Suprapubic skin (tissue), 4 donors: ENCODE results near the gene PIGK.

Experiments
- EP300 ChIP-seq: sonication (generic); formaldehyde crosslinking; IDR thresholded peaks from one replicate; pipeline ENCODE4 v1.6.1; 2017; ENCODE audit warnings: antibody characterized with exemption
- POLR2A ChIP-seq, 2 donors: fragments of 450-650 bp; IDR thresholded peaks; one replicate each; pipeline ENCODE4 v1.6.1; 2017; ENCODE audit warnings: antibody characterized with exemption in 2 of 2, mild to moderate bottlenecking in 2 of 2, moderate library complexity in 2 of 2
- POLR2AphosphoS5 ChIP-seq, 3 donors: sonication (generic); formaldehyde crosslinking; IDR thresholded peaks; one replicate each; pipeline ENCODE4 v1.6.1; 2017; ENCODE audit warnings: antibody characterized with exemption in 3 of 3
- TF ChIP-seq, protein P1 (sequence below), 2 donors: fragments of 200-600 bp in 1 of 2; fragments of 450-650 bp in 1 of 2; sonication (generic) in 1 of 2; IDR thresholded peaks; one replicate each; pipeline ENCODE4 v1.5.1; 2016 to 2019; ENCODE audit warnings: antibody characterized with exemption in 2 of 2, mild to moderate bottlenecking in 1 of 2, moderate library complexity in 1 of 2

GRCh38 chr1:77084457-77084856 is 134.8 kb downstream of the PIGK start:
- TF ChIP-seq, protein P1, sequence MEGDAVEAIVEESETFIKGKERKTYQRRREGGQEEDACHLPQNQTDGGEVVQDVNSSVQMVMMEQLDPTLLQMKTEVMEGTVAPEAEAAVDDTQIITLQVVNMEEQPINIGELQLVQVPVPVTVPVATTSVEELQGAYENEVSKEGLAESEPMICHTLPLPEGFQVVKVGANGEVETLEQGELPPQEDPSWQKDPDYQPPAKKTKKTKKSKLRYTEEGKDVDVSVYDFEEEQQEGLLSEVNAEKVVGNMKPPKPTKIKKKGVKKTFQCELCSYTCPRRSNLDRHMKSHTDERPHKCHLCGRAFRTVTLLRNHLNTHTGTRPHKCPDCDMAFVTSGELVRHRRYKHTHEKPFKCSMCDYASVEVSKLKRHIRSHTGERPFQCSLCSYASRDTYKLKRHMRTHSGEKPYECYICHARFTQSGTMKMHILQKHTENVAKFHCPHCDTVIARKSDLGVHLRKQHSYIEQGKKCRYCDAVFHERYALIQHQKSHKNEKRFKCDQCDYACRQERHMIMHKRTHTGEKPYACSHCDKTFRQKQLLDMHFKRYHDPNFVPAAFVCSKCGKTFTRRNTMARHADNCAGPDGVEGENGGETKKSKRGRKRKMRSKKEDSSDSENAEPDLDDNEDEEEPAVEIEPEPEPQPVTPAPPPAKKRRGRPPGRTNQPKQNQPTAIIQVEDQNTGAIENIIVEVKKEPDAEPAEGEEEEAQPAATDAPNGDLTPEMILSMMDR (IDR thresholded peaks at IDR 0.05), result no peak
- no peak for TF ChIP-seq POLR2A (IDR thresholded peaks at IDR 0.05)
- no peak for TF ChIP-seq POLR2AphosphoS5 (IDR thresholded peaks at IDR 0.05)
- TF ChIP-seq EP300, result no peak
